Endothelial cell of umbilical vein (primary cell): ENCODE results near the gene FAM221B. TPM values are rescaled to one million over a fixed set of nuclear protein-coding genes. Genes with fewer than 3 reads are reported as not detected.

Source experiments
- BruUV-seq: library from RNA; stranded (reverse); fragments of 400-500 nt; replicated peaks from 2 replicates; lab custom pipeline; 2021; lab: Mats Ljungman, UMichigan
- CTCF ChIA-PET: fragments of 300-600, 350-600 bp; sonication (Branson Sonifier 250); formaldehyde crosslinking; loops from one replicate; lab custom pipeline; 2021; ENCODE audit warnings: antibody characterized with exemption, inconsistent platforms; lab: Charles Lee
- POLR2A ChIA-PET: fragments of 300-600, 350-600 bp; sonication (Branson Sonifier 250); formaldehyde crosslinking; loops from one replicate; lab custom pipeline; 2021; ENCODE audit warnings: antibody characterized with exemption, inconsistent platforms; lab: Charles Lee
- DNase-seq: peaks from one replicate; pipeline ENCODE4 v3.0.0-alpha.2; 2011; ENCODE audit warnings: low read depth, low spot score
- FAIRE-seq: peaks from 2 replicates; lab custom pipeline; 2011; peaks lifted over from hg19 to GRCh38; lab: Jason Lieb, UNC
- H2AFZ ChIP-seq: 2 replicates; pipeline ENCODE4 v1.6.0; 2012; ENCODE audit warnings: low read depth, low read length, control low read depth, inconsistent platforms
- H3K27ac ChIP-seq: 2 replicates; pipeline ENCODE4 v1.5.1; 2011; ENCODE audit warnings: low read depth, mild to moderate bottlenecking, control low read depth, low read length, moderate library complexity; ENCODE audit not compliant: insufficient read depth
- H3K27me3 ChIP-seq, 2 experiments: 2 replicates each; pipeline versions ENCODE4 v1.6.0 to v1.6.1; 2011; ENCODE audit warnings: low read length in 2 of 2, mixed read lengths in 1 of 2; ENCODE audit not compliant: control insufficient read depth in 2 of 2, insufficient read depth in 2 of 2
- H3K36me3 ChIP-seq, 2 experiments: 2 replicates in 1 of 2; 3 replicates in 1 of 2; pipeline ENCODE4 v1.5.1; 2011; ENCODE audit warnings: low read length in 2 of 2, mild to moderate bottlenecking in 1 of 2, moderate library complexity in 1 of 2; ENCODE audit not compliant: control insufficient read depth in 2 of 2, insufficient read depth in 2 of 2; ENCODE audit errors: extremely low read depth in 1 of 2
- H3K4me1 ChIP-seq: 3 replicates; pipeline ENCODE4 v1.5.1; 2011; ENCODE audit warnings: mild to moderate bottlenecking, low read length; ENCODE audit not compliant: control insufficient read depth, insufficient read depth; ENCODE audit errors: extremely low read depth
- H3K4me2 ChIP-seq: 2 replicates; pipeline ENCODE4 v1.6.1; 2011; ENCODE audit warnings: low read length, control low read depth, mixed read lengths; ENCODE audit not compliant: insufficient read depth
- H3K4me3 ChIP-seq, 3 experiments: fragments of 200-600 bp in 1 of 3; sonication (generic), shearing (Covaris generic) in 1 of 3; replicated peaks in 1 of 3; 2 replicates each; pipeline ENCODE4 v1.5.1; 2011 to 2016; ENCODE audit warnings: control low read depth in 3 of 3, low read length in 3 of 3, mild to moderate bottlenecking in 2 of 3, inconsistent platforms in 1 of 3, low read depth in 1 of 3, moderate library complexity in 1 of 3; ENCODE audit not compliant: insufficient read depth in 1 of 3
- H3K79me2 ChIP-seq: 2 replicates; pipeline ENCODE4 v1.6.0; 2012; ENCODE audit warnings: low read length, inconsistent platforms; ENCODE audit not compliant: control insufficient read depth, insufficient read depth
- H3K9ac ChIP-seq: replicated peaks from 2 replicates; pipeline ENCODE3; 2011; ENCODE audit warnings: low read length, control low read depth; ENCODE audit not compliant: insufficient read depth; ENCODE audit errors: extremely low read depth
- H3K9me1 ChIP-seq: replicated peaks from 3 replicates; pipeline ENCODE4 v1.6.0; 2011; ENCODE audit warnings: mild to moderate bottlenecking, low read length; ENCODE audit not compliant: control insufficient read depth, insufficient read depth; ENCODE audit errors: extremely low read depth
- H3K9me3 ChIP-seq: replicated peaks from 2 replicates; pipeline ENCODE4 v1.5.1; 2012; ENCODE audit warnings: low read length, inconsistent platforms; ENCODE audit not compliant: control insufficient read depth, insufficient read depth
- H4K20me1 ChIP-seq: replicated peaks from 2 replicates; pipeline ENCODE3; 2011; ENCODE audit warnings: mild to moderate bottlenecking, low read length; ENCODE audit not compliant: control insufficient read depth, insufficient read depth; ENCODE audit errors: extremely low read depth
- EZH2 ChIP-seq: IDR thresholded peaks from 2 replicates; pipeline ENCODE4 v1.6.1; 2012; ENCODE audit warnings: borderline replicate concordance, low read depth, mild to moderate bottlenecking, moderate library complexity, low read length, inconsistent platforms; ENCODE audit not compliant: severe bottlenecking
- FOS ChIP-seq: IDR thresholded peaks from 2 replicates; pipeline ENCODE4 v1.6.1; 2011; ENCODE audit warnings: mild to moderate bottlenecking, low read length, moderate library complexity, borderline replicate concordance; ENCODE audit not compliant: insufficient read depth
- GATA2 ChIP-seq: IDR thresholded peaks from 2 replicates; pipeline ENCODE4 v1.7.0; 2011; ENCODE audit warnings: low read depth, mild to moderate bottlenecking, moderate library complexity, mixed read lengths, low read length; ENCODE audit not compliant: insufficient read length, insufficient read depth
- JUN ChIP-seq: IDR thresholded peaks from 2 replicates; pipeline ENCODE4 v1.6.1; 2011; ENCODE audit warnings: borderline replicate concordance, low read depth; ENCODE audit not compliant: insufficient read length, insufficient read depth
- MAX ChIP-seq: IDR thresholded peaks from 2 replicates; pipeline ENCODE4 v1.6.1; 2011; ENCODE audit not compliant: insufficient read depth, insufficient read length
- MYC ChIP-seq: IDR thresholded peaks from one replicate; pipeline ENCODE4 v1.6.1; 2011; ENCODE audit warnings: mild to moderate bottlenecking, low read depth, low read length
- POLR2A ChIP-seq: IDR thresholded peaks from 2 replicates; pipeline ENCODE4 v1.6.1; 2012; ENCODE audit warnings: low read depth, mild to moderate bottlenecking, control low read depth, low read length
- POLR2AphosphoS5 ChIP-seq: IDR thresholded peaks from 2 replicates; pipeline ENCODE4 v1.6.1; 2012; ENCODE audit warnings: low read depth, mild to moderate bottlenecking, control low read depth, low read length, moderate library complexity; ENCODE audit not compliant: insufficient read depth
- dilution Hi-C: fragments of 300-500 bp; cut with MboI; formaldehyde crosslinking; loops from one replicate; pipeline ENCODE4 v1.15.0; 2019; ENCODE audit warnings: low sequenced_read_pairs; ENCODE audit not compliant: extremely low pct_ligation_motif_present
- intact Hi-C: fragments of 100-400 bp; cut with micrococcal nuclease; formaldehyde crosslinking; loops from one replicate; pipeline ENCODE4 v1.10.0; 2022
- polyA plus RNA-seq, 4 experiments: library from polyadenylated mRNA; depleted of rRNA in 3 of 4; stranded (reverse) in 3 of 4; unstranded in 1 of 4; fragments of >200 nt; gene quantifications; 2 replicates each; pipeline versions ENCODE4 v1.2.1 to v1.2.3, GENCODE V29; 2011 to 2012; ENCODE audit warnings: missing spikeins in 1 of 4
- total RNA-seq: library from RNA; stranded (reverse); gene quantifications from 2 replicates; pipeline ENCODE4 v1.2.3, GENCODE V29; 2021
- TF ChIP-seq, protein P1 (sequence below), 2 donors: IDR thresholded peaks; 1 replicate in 1 of 2; 2 replicates in 1 of 2; pipeline ENCODE4 v1.5.1; 2011; ENCODE audit warnings: low read length in 2 of 2, mild to moderate bottlenecking in 2 of 2, moderate library complexity in 2 of 2, control low read depth in 1 of 2, inconsistent platforms in 1 of 2, low read depth in 1 of 2; ENCODE audit not compliant: insufficient read depth in 1 of 2; ENCODE audit errors: extremely low read depth in 1 of 2

FAM221B gene
- total and polyA plus RNA-seq, 2 donors (not counting 3 experiments of a cell fraction or from before 2014, with no cell fraction given) = not detected

- no peak for TF ChIP-seq MYC
- no peak for TF ChIP-seq EZH2
- TF ChIP-seq JUN = no peak
- no peak for TF ChIP-seq FOS
- TF ChIP-seq, protein P1, sequence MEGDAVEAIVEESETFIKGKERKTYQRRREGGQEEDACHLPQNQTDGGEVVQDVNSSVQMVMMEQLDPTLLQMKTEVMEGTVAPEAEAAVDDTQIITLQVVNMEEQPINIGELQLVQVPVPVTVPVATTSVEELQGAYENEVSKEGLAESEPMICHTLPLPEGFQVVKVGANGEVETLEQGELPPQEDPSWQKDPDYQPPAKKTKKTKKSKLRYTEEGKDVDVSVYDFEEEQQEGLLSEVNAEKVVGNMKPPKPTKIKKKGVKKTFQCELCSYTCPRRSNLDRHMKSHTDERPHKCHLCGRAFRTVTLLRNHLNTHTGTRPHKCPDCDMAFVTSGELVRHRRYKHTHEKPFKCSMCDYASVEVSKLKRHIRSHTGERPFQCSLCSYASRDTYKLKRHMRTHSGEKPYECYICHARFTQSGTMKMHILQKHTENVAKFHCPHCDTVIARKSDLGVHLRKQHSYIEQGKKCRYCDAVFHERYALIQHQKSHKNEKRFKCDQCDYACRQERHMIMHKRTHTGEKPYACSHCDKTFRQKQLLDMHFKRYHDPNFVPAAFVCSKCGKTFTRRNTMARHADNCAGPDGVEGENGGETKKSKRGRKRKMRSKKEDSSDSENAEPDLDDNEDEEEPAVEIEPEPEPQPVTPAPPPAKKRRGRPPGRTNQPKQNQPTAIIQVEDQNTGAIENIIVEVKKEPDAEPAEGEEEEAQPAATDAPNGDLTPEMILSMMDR (IDR thresholded peaks at IDR 0.05; ENCODE audit: extremely low read depth in 1 of 2, insufficient read depth in 1 of 2, low read depth in 1 of 2, low read length in 2 of 2) = no peak
- TF ChIP-seq GATA2 = no peak
- no peak for TF ChIP-seq POLR2AphosphoS5
- no peak for TF ChIP-seq MAX
- TF ChIP-seq POLR2A = no peak
- Histone ChIP-seq H4K20me1 (no peaks in the 10 kb centered on the region), H3K4me2 (no peak overlapping the region), H3K4me1 (no peaks in the 10 kb centered on the region), H2AFZ (no peak overlapping the region), H3K27ac (no peak overlapping the region), H3K36me3 (no peaks in the 10 kb centered on the region), H3K79me2 (no peaks in the 10 kb centered on the region), H3K4me3 (no peak overlapping the region), H3K9me1 (no peaks in the 10 kb centered on the region), H3K9me3 (no peaks in the 10 kb centered on the region), H3K27me3 (peaks cover 0 to 14% of the 10 kb centered on the region in 2 experiments), H3K9ac (no peak overlapping the region)
- POLR2A ChIA-PET = interaction anchor here (0.6 kb wide), 1 partner anchor 13 kb away, joined by 7 read pairs; no protein-coding TSS in a partner anchor
- CTCF ChIA-PET = interaction anchor here (0.8 to 3.2 kb wide), 16 partner anchors 8 to 178 kb away, joined by 3 to 27 read pairs (median 4); partner anchors contain the start of genes CCDC107, HINT2 and RMRP
- no TSS peak for BruUV-seq
- DNase-seq = no peak
- dilution Hi-C loops (no loop called here), intact Hi-C loops (no loop called here)
- no peak for FAIRE-seq
Observed at GRCh38 chr9:35835766-35836165, 7.2 kb upstream of the FAM221B start.
